NCI-H128 (cell line): Measurements from ENCODE around the gene GPR152.
A peak's percentile ranks its signal among the peaks of the same experiment; 100 is the strongest.
"Not testable (repeated sequence)": the region's sequence is repeated elsewhere in the genome, so short reads cannot be mapped to it uniquely, and the experiment has no call there.

Source experiments
- DNase-seq: peaks from one replicate; lab custom pipeline; 2025; ENCODE audit not compliant: unreplicated experiment; lab: John Stamatoyannopoulos, UW

Gene GPR152

GRCh38 chr11:67466367-67466766, 13.8 kb upstream of the GPR152 start:
- no peak for DNase-seq

- DNase-seq, result not testable (repeated sequence)
Observed at GRCh38 chr11:67465530-67465929, 13.0 kb upstream of the GPR152 start.

GRCh38 chr11:67465189-67465510, 12.6 kb upstream of the GPR152 start:
- no peak for DNase-seq

GRCh38 chr11:67464411-67465188, 12.1 kb upstream of the GPR152 start:
- DNase-seq, result peak; percentile 39

- no peak for DNase-seq
Observed at GRCh38 chr11:67463680-67464410, 11.3 kb upstream of the GPR152 start.

- no peak for DNase-seq
Observed at GRCh38 chr11:67463186-67463585, 10.7 kb upstream of the GPR152 start.

- DNase-seq, result no peak
Observed at GRCh38 chr11:67458266-67458665, 5.7 kb upstream of the GPR152 start.

GRCh38 chr11:67457453-67457852, 4.9 kb upstream of the GPR152 start:
- no peak for DNase-seq

GRCh38 chr11:67456068-67456705, 3.7 kb upstream of the GPR152 start:
- no peak for DNase-seq

GRCh38 chr11:67455054-67455453, 2.5 kb upstream of the GPR152 start, which contains the start of gene CABP4:
Gene CABP4, plus strand, starts transcription at chr11:67455354. Its CDS starts 70 bp downstream, at chr11:67455424.
- DNase-seq, result no peak

- DNase-seq, result no peak
Observed at GRCh38 chr11:67453816-67454732, 1.5 kb upstream of the GPR152 start.

GRCh38 chr11:67451658-67451976, 912 bp downstream of the GPR152 start:
- DNase-seq, result no peak

GRCh38 chr11:67450796-67451657, 1.5 kb downstream of the GPR152 start:
- no peak for DNase-seq

- DNase-seq, result no peak
Observed at GRCh38 chr11:67449116-67449844, 3.2 kb downstream of the GPR152 start.

GRCh38 chr11:67448220-67448609, 4.3 kb downstream of the GPR152 start:
- no peak for DNase-seq

GRCh38 chr11:67445515-67445914, 7.0 kb downstream of the GPR152 start:
- DNase-seq, result no peak

GRCh38 chr11:67442504-67443404, 9.8 kb downstream of the GPR152 start:
- no peak for DNase-seq

GRCh38 chr11:67441731-67442351, 10.7 kb downstream of the GPR152 start:
- DNase-seq, result no peak
